GM12891 (cell line): ENCODE measurements around the gene NRXN2.

ENCODE experiments used
- DNase-seq: peaks from one replicate; pipeline ENCODE4 v3.0.0; 2011; ENCODE audit warnings: low spot score; ENCODE audit not compliant: insufficient read length
- FAIRE-seq: peaks from 2 replicates; lab custom pipeline; 2011; peaks lifted over from hg19 to GRCh38; lab: Jason Lieb, UNC
- PAX5 ChIP-seq: IDR thresholded peaks from 2 replicates; pipeline ENCODE4 v1.6.1; 2011; ENCODE audit warnings: low read length, moderate library complexity, mild to moderate bottlenecking; ENCODE audit not compliant: insufficient read depth, severe bottlenecking
- POLR2A ChIP-seq: IDR thresholded peaks from 2 replicates; pipeline ENCODE4 v1.6.1; 2011; ENCODE audit warnings: low read depth, low read length, control low read depth
- POLR2AphosphoS5 ChIP-seq: IDR thresholded peaks from 2 replicates; pipeline ENCODE4 v1.6.1; 2011; ENCODE audit warnings: low read depth, low read length, control low read depth
- POU2F2 ChIP-seq: IDR thresholded peaks from 2 replicates; pipeline ENCODE4 v1.6.1; 2011; ENCODE audit warnings: low read depth, mild to moderate bottlenecking, control low read depth, low read length, moderate library complexity
- SPI1 ChIP-seq: IDR thresholded peaks from 2 replicates; pipeline ENCODE4 v1.6.1; 2011; ENCODE audit warnings: low read depth, low read length, control low read depth
- TAF1 ChIP-seq: IDR thresholded peaks from 2 replicates; pipeline ENCODE4 v1.6.1; 2011; ENCODE audit warnings: low read depth, low read length, control low read depth

NRXN2 gene

DNA sequence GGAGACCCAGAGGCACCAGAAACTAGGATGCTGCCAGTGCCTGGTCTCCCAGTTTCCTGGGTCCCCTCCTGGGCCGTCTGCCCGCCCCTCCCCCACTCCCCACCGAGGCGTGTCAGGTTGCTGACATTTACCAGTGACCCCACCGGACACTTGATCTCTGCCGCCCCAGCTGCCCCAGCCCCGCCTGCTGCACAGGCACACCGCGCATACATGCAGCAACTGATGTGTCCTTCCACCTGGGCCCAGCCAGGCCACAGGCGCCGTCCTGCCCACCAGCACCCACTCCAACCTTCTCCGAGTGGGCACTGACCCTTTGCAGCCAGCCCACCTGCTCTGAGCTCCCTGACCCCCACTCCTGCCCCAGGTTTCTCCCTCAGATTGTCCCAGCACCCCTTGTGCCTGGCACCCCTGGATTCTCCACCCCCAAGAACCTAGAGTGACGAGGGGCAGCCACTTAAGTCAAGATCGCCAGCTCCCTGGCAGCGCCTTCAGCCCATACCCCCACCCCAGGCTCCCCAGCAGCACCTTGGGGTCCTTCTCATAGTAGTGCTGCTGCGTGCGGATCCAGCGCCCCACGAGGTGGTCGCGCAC lies 36.2 kb upstream of the NRXN2 start:
- FAIRE-seq (no peak), DNase-seq (no peak)
- TF ChIP-seq SPI1 (no peak), POU2F2 (no peak), TAF1 (no peak), POLR2A (no peak), POLR2AphosphoS5 (no peak), PAX5 (no peak)

DNA sequence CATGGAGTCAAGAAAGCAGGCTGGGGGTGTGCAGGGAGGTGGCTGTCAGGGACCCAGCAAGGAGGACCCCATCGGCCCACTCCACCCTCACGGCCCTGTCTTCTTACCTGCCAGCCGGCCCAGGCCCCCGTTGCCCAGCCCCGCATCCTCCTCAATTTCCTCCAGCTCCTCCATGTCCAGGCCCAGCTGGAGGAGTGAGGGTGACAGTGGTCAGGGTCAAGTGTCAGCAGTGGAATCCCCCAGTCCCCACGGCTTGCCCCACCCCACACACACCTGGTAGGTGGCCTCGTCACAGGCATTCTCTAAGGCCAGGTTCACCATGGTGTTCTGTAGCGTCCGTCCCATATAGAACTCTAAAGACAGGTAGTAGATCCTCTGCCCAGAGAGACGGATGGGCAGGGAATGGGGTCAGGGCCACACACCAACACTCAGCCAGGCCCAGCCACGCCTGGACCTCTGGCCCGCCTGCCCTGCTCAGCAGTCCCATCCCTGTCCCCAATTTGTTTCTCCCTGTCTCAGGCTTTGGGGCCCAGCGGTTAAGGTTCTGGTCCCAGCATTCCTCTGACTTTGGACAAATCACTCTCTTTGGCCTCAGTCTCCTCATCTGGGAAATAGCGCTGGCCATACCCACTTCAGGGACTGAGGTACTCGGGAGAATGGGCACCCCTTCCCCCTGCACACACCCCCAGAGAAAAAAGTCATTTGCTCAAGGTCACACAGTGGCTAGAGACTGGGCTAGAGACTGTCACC lies 35.5 kb upstream of the NRXN2 start:
- TF ChIP-seq PAX5 (no peak), TAF1 (no peak), POLR2A (no peak), POLR2AphosphoS5 (no peak), SPI1 (no peak), POU2F2 (no peak)
- no peak for FAIRE-seq
- DNase-seq = no peak

DNA sequence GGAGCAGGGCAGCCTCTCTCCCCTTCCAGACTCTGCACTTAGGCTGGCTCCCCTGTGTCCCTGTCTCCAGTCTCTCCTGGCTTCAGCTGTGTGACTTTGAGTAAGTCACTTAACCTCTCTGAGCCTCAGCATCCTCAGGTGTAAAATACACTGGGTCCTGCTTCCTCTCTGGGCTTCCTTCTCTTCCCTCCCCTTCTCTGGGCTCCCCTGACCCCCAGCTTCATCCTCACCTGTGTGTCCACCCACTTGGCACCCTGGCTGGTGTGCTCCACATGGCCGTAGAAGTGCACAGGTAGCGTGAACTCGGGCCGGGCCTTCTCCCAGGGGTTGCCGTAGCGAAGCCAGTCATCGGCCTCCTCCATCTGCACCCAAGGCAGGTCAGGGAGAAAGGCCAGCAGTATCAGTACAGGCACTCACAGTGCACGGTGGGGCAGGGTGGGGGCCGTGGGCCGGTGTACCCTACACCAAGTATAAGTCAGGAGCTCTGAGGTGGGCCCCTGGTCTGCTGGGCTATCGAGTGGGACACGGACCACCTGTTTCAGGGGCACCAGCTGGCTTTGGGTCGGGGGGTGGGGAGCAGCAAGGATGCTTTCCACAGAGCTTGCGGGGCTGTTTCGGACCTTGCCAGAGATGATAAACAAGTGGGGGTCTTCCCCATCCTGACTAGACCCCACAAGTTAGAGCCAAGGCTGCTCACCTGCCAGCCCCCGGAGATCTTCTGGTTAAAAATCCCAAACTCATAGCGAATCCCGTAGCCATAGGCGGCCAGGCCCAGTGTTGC lies 34.7 kb upstream of the NRXN2 start:
- DNase-seq = no peak
- FAIRE-seq = no peak
- no peak for TF ChIP-seq POU2F2
- no peak for TF ChIP-seq SPI1
- TF ChIP-seq PAX5 = no peak
- no peak for TF ChIP-seq POLR2AphosphoS5
- TF ChIP-seq POLR2A = no peak
- TF ChIP-seq TAF1 = no peak

DNA sequence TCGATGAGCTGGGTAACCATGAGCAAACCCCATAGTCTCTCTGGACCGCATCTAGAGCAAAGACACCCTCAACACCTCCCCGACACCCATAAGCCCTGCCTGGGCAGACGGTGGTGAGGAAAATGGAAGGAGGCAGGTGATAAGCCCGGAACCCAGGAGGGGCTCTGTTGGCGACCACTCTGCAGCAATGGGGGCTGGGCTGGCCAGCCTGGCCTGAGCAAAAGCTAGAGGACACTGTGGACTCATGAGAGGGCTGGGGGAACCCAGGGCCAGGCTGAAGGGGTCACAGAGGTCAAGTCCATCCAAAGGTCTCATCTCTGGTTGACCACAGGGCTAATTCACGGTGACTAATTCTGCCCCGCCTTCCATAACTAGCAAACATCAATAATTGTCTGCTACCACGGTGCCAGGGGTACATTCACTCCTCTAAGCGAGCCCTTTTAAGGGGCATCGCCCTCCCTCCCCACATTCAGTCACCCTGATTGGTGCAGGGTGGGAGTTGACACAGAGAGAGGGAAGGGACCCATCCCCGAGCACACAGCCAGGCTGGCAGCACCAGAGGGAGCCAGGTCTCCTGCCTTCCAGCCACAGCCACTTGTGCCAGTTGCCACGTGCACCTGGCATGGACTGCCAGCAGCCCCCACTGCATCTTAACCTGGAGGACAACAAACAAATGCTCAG lies 32.8 kb upstream of the NRXN2 start:
- TF ChIP-seq POLR2AphosphoS5 (no peak), POU2F2 (no peak), PAX5 (no peak), SPI1 (no peak)
- DNase-seq (no peak), FAIRE-seq (no peak)

DNA sequence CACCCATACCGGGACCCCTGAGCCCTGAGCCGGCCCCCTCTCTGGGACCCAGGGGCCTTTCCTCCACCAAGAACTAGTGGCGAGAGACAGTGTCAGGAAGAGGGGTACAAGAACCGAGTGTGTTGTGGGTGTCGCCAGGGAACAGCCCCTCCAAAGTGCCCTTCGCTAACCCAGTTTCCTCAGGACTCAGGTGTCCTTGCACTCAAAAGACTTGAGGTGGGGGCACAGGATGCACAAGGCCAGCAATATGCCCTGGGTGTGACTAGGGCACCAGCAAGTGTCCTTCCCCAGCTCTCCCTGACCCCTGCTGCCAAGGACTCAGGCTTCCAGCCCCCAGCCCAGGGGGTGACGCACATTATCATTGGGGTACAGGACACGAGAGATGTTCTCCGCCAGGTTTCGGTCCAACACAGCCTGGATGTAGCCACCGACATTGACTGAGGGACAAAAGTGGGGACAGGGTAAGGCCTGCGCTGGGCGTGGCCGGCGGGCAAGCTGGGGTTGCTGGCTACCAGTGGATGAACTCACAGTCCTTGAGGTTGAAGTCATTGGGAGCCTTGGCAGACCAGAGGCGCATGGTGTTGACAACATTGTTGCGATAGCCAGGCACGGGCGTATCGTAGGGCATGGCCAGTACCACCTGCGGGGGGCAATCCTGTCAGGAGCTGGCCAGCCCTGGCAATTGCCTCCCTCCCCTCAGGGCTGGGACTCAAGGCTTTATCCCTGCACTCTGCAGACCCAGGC lies 32.1 kb upstream of the NRXN2 start:
- TF ChIP-seq SPI1 (no peak), POU2F2 (no peak), POLR2AphosphoS5 (no peak), PAX5 (no peak), POLR2A (no peak), TAF1 (no peak)
- FAIRE-seq (no peak), DNase-seq (no peak)

DNA sequence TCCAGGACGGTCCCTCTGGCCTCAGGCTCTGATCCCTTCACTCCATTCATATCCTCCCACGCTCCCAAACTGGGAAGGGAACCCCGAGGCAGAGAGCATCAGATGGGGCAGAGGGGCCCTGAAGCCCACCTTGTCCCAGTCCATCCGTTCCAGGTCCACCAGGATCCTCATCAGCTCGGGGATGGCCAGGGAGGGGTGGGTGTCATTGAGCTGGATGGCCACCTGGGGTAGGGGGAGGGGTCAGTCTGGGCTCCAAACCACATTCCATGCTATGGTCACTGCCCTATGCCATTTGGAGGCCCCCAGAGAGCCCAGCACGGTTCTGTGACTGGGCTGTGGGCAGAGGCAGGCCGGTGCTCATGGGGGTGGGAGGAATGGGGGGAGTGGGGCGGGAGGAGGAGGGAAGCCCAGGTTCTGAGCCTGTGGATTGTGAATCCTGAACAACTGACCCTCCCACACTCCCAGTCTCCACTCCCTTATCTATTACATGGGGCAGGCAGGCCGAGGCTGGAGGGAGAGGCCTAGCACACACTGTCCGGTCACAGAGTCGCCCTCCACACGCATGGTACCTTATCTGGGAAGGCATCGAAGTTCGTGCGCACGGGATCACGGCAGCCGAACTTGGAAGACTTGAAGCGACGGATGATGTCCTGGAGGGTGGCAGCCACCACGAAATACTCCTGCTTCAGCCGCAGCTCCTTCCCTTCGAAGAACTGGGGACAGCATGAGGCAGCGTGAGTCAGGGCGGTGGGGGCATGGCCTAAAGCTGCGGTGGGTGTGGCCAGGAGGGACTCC lies 31.3 kb upstream of the NRXN2 start:
- DNase-seq (no peak), FAIRE-seq (no peak)
- TF ChIP-seq PAX5 (no peak), POLR2AphosphoS5 (no peak), TAF1 (no peak), POU2F2 (no peak), POLR2A (no peak), SPI1 (no peak)

DNA sequence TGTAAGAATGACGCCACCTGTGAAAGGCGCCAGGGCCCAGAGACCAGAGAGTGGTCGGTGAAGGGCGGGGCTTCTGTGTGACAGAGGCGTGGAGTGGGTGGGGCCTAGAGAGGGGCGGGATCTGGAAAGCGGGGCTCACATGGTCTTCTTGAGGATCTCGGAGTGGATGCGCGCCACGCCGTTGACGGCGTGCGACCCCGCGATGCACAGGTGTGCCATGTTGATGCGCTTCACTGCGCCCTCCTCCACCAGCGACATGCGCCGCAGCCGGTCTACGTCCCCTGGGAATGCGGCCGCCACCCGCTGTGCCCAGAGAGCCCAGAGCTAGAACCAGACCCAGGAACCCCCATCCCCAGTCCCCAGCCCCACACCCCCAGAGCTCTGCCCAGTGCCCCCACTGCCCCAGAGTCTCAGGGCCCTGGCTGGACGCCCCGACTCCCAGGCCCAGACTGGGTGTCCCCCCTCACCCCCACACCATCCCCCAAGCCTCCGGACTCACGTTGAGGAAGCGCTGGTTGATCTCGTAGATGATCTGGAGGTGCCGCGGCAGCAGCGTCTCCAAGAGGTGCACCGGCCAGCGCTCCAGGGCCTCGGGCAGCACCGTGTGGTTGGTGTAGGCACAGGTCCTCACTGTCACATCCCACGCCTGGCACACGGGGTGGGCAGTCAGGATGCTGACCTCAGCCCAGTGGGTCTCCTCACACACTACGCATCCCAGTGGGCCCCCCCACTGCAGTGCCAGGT lies 30.6 kb upstream of the NRXN2 start:
- FAIRE-seq = no peak
- DNase-seq = no peak
- no peak for TF ChIP-seq POLR2A
- no peak for TF ChIP-seq POLR2AphosphoS5
- TF ChIP-seq POU2F2 = no peak
- no peak for TF ChIP-seq PAX5
- no peak for TF ChIP-seq SPI1
- no peak for TF ChIP-seq TAF1

DNA sequence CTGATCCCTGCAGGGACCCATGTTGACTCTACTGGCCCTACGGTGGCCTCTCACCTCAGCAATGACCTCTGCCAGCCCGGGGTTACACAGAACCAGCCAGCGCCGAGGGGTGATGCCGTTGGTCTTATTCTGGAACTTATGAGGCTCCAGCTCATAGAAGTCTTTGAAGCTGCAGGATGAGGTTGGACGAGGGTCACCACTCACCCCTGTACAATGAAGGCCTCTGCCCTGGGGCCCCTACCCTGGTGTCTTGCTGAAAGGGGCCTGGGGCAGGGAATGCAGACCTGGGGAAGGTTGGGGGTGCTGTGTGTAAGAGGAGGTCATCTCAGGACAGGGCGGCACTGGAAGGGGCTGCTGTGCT lies 30.0 kb upstream of the NRXN2 start:
- no peak for FAIRE-seq
- no peak for DNase-seq
- no peak for TF ChIP-seq POU2F2
- TF ChIP-seq POLR2AphosphoS5 = no peak
- TF ChIP-seq PAX5 = no peak
- TF ChIP-seq POLR2A = no peak
